ENCODE results near the gene SLIT1.

The SLIT1 gene

GRCh38 chr10:96984541-96985131 lies 201.1 kb downstream of the SLIT1 start:
- DNase-seq (ENCODE audit: low read depth in 3 of 3, low spot score in 1 of 3) = no peak

DNA sequence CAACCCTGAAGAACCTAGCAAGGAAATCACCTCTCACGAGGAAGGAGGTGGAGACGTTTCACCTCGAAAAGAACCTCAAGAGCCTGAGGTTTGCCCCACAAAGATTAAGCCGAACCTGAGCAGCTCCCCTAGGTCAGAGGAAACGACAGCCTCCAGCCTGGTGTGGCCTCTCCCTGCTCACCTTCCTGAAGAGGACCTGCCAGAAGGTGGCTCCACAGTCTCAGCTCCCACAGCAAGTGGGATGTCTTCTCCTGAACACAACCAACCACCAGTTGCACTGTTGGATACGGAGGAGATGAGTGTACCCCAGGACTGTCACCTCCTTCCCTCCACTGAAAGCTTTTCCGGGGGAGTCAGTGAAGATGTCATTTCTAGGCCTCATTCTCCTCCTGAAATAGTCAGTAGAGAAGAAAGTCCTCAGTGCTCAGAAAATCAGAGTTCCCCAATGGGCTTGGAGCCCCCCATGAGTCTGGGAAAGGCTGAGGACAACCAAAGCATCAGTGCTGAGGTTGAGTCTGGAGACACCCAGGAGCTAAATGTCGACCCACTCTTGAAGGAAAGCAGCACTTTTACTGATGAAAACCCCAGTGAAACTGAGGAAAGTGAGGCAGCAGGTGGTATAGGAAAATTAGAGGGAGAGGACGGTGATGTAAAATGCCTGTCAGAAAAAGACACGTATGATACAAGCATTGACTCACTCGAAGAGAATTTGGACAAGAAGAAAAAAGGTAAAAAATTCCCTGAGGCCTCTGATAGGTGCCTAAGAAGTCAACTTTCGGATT lies 203.4 kb downstream of the SLIT1 start:
- no peak for DNase-seq (ENCODE audit: low read depth in 3 of 3, low spot score in 1 of 3)

DNA sequence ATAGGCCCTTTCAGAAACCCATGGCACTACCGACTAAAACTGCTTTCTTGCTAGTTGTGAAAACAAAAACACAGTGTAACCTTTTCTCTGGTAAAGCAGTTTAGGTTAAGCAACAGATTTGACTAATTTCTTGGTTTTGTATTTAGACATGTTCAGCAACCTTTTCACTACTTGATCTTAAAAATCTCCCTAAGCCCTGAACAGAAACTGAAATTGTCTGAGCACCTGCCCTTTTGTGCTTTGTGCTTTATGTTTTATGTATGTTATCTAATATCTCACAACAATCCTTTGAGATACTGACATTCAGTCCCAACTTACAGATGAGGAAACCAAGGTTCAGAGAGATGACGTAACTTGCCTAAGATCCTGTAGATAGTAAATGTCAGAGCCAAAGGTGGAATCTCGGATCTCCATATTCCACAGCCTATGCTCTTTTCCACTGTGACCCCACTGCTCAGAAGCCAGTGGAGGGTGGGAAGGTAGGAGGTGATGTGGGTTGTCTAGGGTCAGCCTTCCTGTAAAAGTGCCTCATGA lies 207.1 kb downstream of the SLIT1 start:
- no peak for DNase-seq (ENCODE audit: low read depth in 3 of 3, low spot score in 1 of 3)

- no peak for DNase-seq (ENCODE audit: low read depth in 3 of 3, low spot score in 1 of 3)
These were observed 210.6 kb downstream of the SLIT1 start for GRCh38 chr10:96975136-96975535.

GRCh38 chr10:96973809-96974747 lies 211.7 kb downstream of the SLIT1 start:
- DNase-seq (ENCODE audit: low read depth in 3 of 3, low spot score in 1 of 3) = no peak

GRCh38 chr10:96972264-96972663 lies 213.5 kb downstream of the SLIT1 start:
- no peak for DNase-seq (ENCODE audit: low read depth in 3 of 3, low spot score in 1 of 3)

DNA sequence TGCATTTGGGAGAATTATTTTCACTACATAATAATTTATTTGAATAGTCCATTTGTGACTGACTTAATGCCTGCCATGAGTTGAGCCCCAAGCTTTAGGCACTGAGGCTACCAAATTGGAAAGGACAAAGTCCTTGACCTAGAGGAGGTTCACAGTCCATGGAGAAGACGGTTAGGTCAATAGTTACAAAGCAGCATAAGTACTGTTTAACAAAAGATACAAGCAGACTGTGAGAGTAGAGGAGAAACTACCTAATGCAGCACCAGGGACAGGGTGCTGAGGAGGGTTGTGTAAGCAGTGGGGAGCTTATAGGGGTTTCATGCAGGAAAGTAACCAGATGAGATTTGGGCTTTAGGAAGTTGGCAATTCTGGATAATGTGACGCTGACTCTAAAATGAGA lies 214.4 kb downstream of the SLIT1 start:
- no peak for DNase-seq (ENCODE audit: low read depth in 3 of 3, low spot score in 1 of 3)

- no peak for DNase-seq (ENCODE audit: low read depth in 3 of 3, low spot score in 1 of 3)
These were observed 216.9 kb downstream of the SLIT1 start for GRCh38 chr10:96968682-96969423.

DNA sequence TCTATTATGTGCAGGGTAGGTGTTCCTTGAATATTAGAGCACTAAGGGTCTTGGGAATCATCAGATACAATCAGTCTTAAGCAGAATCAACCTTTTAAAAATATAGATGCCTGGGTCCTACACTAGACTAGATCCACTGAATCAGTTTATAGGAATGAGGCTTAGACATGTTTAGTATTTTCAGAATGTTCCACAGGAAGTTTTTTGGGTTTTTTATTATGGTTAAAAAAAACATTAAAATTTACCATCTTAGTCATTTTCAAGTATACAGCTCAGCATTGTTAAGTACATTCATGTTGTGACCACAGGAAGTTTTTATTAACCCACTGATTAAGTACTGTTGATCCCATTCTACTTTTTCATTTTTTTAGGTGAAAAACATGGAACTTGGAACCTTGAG lies 217.9 kb downstream of the SLIT1 start:
- no peak for DNase-seq (ENCODE audit: low read depth in 3 of 3, low spot score in 1 of 3)

DNA sequence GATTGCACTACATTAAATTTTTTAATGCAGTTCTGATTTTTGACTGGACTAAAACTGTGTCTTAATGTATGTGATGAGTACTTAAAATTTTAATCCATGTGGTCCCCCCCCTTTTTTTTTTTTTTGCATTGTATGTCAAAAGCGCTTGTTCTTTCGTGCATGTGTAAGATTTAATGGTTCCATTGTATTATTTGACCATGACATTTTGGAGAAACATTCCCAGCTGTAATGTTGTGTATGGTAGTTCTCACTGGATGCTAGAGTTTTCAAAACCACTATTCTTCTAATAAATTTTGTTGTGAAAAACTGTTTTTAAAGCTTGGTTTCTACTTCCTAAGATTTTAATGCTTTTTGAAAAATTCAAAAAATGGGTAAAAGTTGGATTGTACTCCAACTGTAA lies 221.6 kb downstream of the SLIT1 start:
- DNase-seq (ENCODE audit: low read depth in 3 of 3, low spot score in 1 of 3) = no peak

DNA sequence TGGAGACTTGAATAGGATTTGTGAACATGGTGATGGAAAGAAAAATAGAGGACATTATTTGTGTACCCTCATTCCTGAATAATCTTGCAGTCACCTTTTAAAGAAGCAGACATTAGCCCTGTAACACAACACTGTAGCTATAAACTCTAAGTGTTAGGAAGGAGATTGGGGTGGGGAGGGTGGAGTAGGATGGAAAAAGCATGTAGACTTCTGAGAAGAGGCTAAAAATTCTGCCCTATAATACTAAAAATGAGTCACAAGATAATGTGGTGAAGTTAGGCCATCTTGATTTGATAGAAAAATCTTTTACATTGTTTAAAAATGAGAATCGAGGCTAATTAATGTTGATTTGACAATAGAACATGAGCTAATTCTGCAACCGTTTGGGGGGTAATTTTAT lies 224.9 kb downstream of the SLIT1 start:
- DNase-seq (ENCODE audit: low read depth in 3 of 3, low spot score in 1 of 3) = no peak

DNA sequence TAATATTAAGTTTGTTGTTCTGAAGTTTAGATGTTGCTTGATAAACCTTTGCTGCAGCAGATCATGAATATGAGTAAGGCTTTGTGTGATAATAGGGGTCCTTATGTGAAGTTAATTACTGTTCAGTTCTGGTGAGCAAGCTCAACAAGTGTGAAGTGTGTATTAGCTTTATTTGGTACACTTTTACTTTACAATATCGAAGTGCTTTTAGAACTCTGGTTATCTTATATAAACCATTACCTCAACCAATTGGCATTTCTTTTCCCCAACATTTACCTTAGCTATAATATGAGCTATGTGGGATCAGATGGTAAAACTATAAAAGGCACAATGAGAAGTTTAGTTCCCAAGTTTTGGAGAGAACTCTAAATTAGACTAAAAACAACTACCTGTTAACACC lies 226.0 kb downstream of the SLIT1 start:
- no peak for DNase-seq (ENCODE audit: low read depth in 3 of 3, low spot score in 1 of 3)

DNA sequence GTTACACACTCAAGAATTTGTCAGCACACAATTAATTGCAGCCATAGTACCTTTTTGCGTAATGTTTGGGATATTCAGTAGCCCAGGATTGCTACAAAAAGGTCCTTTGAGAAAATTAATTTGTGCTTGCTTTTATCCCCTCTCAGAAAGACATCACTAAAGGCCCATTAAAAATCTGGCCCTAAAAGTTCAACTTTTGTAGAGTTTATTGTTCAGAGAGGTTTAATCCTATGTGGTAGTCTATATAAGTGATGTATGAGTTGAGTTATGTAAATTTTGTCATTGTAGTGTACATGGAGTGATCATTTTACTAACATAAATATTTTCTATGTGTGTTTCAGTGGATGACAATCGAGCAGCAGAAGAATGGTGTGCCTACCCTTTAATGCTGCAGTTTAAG lies 227.7 kb downstream of the SLIT1 start:
- DNase-seq (ENCODE audit: low read depth in 3 of 3, low spot score in 1 of 3) = no peak

- no peak for DNase-seq (ENCODE audit: low read depth in 3 of 3, low spot score in 1 of 3)
These were observed 230.0 kb downstream of the SLIT1 start for GRCh38 chr10:96955794-96956193.

DNA sequence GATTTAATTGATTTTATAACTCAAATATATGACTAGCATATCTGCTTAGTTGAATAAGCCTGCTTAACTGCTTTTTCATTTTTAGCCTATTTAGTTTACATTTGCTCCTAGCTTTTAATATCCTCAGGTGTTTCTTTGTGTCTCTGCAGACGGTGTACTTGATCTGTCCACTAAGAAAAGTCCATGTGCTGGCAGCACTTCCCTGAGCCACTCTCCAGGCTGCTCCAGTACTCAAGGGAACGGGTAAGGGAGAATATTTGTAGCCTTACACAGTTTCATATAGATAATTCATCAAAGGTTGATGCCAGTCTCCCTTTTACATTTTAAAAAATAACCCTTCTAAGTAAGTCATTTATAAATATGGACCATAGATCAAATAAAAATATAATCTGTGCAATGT lies 233.8 kb downstream of the SLIT1 start:
- no peak for DNase-seq (ENCODE audit: low read depth in 3 of 3, low spot score in 1 of 3)

DNA sequence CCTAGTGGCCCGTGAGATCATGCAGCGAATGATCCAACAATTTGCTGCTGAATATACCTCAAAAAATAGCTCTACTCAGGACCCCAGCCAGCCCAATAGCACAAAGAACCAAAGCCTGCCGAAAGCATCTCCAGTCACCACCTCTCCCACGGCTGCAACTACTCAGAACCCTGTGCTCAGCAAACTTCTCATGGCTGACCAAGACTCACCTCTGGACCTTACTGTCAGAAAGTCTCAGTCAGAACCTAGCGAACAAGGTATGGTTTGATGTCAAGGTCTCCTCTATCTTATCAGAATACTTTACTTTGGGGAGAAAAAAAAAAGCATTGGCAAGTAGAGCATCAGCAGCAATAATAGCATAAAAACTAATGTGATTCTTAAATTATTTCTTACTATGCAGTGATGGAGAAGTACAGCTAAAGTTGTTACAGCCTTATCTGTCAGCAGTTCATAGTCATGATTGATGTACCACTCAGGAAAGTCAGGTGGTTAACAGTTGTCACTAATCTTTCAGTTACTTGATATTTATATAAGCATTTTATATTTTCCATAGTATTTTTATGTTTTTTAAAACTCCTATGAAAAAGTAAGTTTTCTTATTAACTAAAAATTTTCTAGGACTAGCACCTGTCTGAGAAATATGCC lies 236.6 kb downstream of the SLIT1 start:
- no peak for DNase-seq (ENCODE audit: low read depth in 3 of 3, low spot score in 1 of 3)
